Measurements from ENCODE around the gene BMP7.

BMP7 gene

GRCh38 chr20:57124800-57125517 lies 141.5 kb downstream of the BMP7 start:
- peaks cover 12% of the 10 kb centered on the region for H3K27me3 ChIP-seq (ENCODE audit: insufficient read depth, insufficient read length)
- peaks cover 26% of the 10 kb centered on the region for H3K4me1 ChIP-seq (ENCODE audit: insufficient read depth, insufficient read length)
- no peak overlapping the region for H3K4me3 ChIP-seq (ENCODE audit: insufficient read length, low read depth)
- no peak overlapping the region for H3K9ac ChIP-seq (ENCODE audit: insufficient read length, low read depth)
- no peaks in the 10 kb centered on the region for H3K36me3 ChIP-seq (ENCODE audit: insufficient read depth, insufficient read length, low read length)
- TF ChIP-seq SUZ12 (IDR thresholded peaks at IDR 0.05; ENCODE audit: extremely low read depth, insufficient read depth, insufficient read length): no peak
- H3K9me3 ChIP-seq (ENCODE audit: insufficient read depth, low read length): peaks cover 8% of the 10 kb centered on the region; the same call in 1 of the 2 replicates
- DNase-seq (ENCODE audit: low read depth, low spot score): peak; percentile 22

DNA sequence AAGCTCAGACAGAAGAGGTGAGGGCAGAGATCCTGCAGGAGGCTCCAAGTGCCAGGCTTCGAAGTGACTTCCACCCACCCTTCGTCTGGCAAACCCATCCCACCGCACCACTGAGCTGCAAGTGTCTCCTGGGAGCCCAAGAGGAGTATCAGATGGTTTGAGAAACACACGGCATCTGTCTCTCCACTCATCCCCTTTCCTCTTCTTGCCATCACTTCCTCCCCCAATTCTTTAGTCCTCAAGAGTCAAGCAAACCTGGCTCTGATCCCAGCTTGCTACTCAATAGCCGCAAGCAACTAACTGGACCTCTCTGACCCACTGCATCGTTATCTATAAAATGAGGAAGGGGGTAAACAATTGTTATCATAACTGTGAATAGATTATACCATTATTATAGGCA lies 142.1 kb downstream of the BMP7 start:
- TF ChIP-seq SUZ12 (IDR thresholded peaks at IDR 0.05; ENCODE audit: extremely low read depth, insufficient read depth, insufficient read length) (no peak), YY1 (IDR thresholded peaks at IDR 0.05; ENCODE audit: insufficient read depth, insufficient read length) (no peak), ZNF274 (IDR thresholded peaks at IDR 0.05; ENCODE audit: low read depth, low read length) (no peak)
- no peak for DNase-seq (ENCODE audit: low read depth, low spot score)
- H3K9ac ChIP-seq (ENCODE audit: insufficient read length, low read depth): no peak overlapping the region
- no peaks in the 10 kb centered on the region for H3K36me3 ChIP-seq (ENCODE audit: insufficient read depth, insufficient read length, low read length)
- peaks cover 8% of the 10 kb centered on the region; the same call in 1 of the 2 replicates for H3K9me3 ChIP-seq (ENCODE audit: insufficient read depth, low read length)
- peaks cover 26% of the 10 kb centered on the region for H3K4me1 ChIP-seq (ENCODE audit: insufficient read depth, insufficient read length)
- peaks cover 12% of the 10 kb centered on the region for H3K27me3 ChIP-seq (ENCODE audit: insufficient read depth, insufficient read length)
- no peak overlapping the region for H3K4me3 ChIP-seq (ENCODE audit: insufficient read length, low read depth)

DNA sequence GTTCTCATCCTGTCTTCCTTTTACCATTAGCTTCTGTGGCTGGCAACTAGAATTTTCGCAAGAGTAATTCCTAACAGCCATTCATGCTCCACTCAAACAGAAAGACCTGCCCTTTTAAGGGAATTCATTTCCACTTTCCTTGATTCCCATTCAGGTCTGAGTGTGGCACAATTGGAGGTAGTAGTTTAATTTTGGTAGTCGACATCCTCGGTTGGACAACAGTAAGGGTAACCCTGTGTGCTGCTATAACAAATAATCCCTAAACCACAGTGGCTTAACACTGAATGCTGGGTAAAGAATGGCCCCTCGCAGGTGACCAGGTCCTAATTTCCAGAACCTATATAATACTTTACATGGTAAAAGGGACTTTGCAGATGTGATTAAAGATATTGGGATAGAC lies 142.9 kb downstream of the BMP7 start:
- DNase-seq (ENCODE audit: low read depth, low spot score): no peak
- H3K4me3 ChIP-seq (ENCODE audit: insufficient read length, low read depth): no peak overlapping the region
- H3K9me3 ChIP-seq (ENCODE audit: insufficient read depth, low read length): peaks cover 8% of the 10 kb centered on the region; the same call in 1 of the 2 replicates
- H3K4me1 ChIP-seq (ENCODE audit: insufficient read depth, insufficient read length): peaks cover 24% of the 10 kb centered on the region
- H3K9ac ChIP-seq (ENCODE audit: insufficient read length, low read depth): no peak overlapping the region
- TF ChIP-seq SUZ12 (IDR thresholded peaks at IDR 0.05; ENCODE audit: extremely low read depth, insufficient read depth, insufficient read length): no peak
- no peak for TF ChIP-seq ZNF274 (IDR thresholded peaks at IDR 0.05; ENCODE audit: low read depth, low read length)
- no peak for TF ChIP-seq YY1 (IDR thresholded peaks at IDR 0.05; ENCODE audit: insufficient read depth, insufficient read length)
- H3K27me3 ChIP-seq (ENCODE audit: insufficient read depth, insufficient read length): peaks cover 12% of the 10 kb centered on the region
- H3K36me3 ChIP-seq (ENCODE audit: insufficient read depth, insufficient read length, low read length): no peaks in the 10 kb centered on the region

GRCh38 chr20:57122536-57123489 lies 143.6 kb downstream of the BMP7 start:
- Histone ChIP-seq H3K36me3 (ENCODE audit: insufficient read depth, insufficient read length, low read length) (no peaks in the 10 kb centered on the region), H3K27me3 (ENCODE audit: insufficient read depth, insufficient read length) (peaks cover 12% of the 10 kb centered on the region), H3K9ac (ENCODE audit: insufficient read length, low read depth) (no peak overlapping the region), H3K4me1 (ENCODE audit: insufficient read depth, insufficient read length) (peaks cover 18% of the 10 kb centered on the region), H3K4me3 (ENCODE audit: insufficient read length, low read depth) (no peak overlapping the region), H3K9me3 (ENCODE audit: insufficient read depth, low read length) (peaks cover 8% of the 10 kb centered on the region; the same call in 1 of the 2 replicates)
- no peak for TF ChIP-seq YY1 (IDR thresholded peaks at IDR 0.05; ENCODE audit: insufficient read depth, insufficient read length)
- TF ChIP-seq SUZ12 (IDR thresholded peaks at IDR 0.05; ENCODE audit: extremely low read depth, insufficient read depth, insufficient read length): no peak
- no peak for TF ChIP-seq ZNF274 (IDR thresholded peaks at IDR 0.05; ENCODE audit: low read depth, low read length)
- no peak for DNase-seq (ENCODE audit: low read depth, low spot score)

DNA sequence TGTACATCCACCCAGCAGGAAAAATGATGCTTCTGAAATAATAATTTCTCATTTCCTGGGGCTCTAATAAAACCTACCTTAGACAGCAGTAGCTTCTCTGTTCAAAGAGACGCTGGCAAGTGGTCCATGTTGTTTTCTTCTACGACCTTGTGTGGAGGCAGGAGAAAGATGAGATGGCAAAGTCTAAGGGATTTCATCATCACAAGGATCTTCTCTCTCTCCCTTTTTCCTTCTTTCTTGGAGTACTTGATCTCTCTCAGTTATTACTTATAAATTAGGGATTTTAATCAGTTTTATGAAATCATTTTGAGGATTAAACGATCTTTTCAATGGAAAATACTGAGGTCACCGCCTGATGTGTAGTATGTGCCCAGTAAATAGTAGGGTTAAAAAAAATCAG lies 147.5 kb downstream of the BMP7 start:
- TF ChIP-seq YY1 (IDR thresholded peaks at IDR 0.05; ENCODE audit: insufficient read depth, insufficient read length) (no peak), SUZ12 (IDR thresholded peaks at IDR 0.05; ENCODE audit: extremely low read depth, insufficient read depth, insufficient read length) (no peak), ZNF274 (IDR thresholded peaks at IDR 0.05; ENCODE audit: low read depth, low read length) (no peak)
- H3K9me3 ChIP-seq (ENCODE audit: insufficient read depth, low read length): peaks cover 26% of the 10 kb centered on the region; the same call in 1 of the 2 replicates
- no peak for DNase-seq (ENCODE audit: low read depth, low spot score)
- H3K9ac ChIP-seq (ENCODE audit: insufficient read length, low read depth): no peak overlapping the region
- no peaks in the 10 kb centered on the region for H3K36me3 ChIP-seq (ENCODE audit: insufficient read depth, insufficient read length, low read length)
- H3K27me3 ChIP-seq (ENCODE audit: insufficient read depth, insufficient read length): no peaks in the 10 kb centered on the region
- H3K4me1 ChIP-seq (ENCODE audit: insufficient read depth, insufficient read length): no peaks in the 10 kb centered on the region
- H3K4me3 ChIP-seq (ENCODE audit: insufficient read length, low read depth): no peak overlapping the region
